ENCODE data around the gene PHYH. TPM values are rescaled to one million over a fixed set of nuclear protein-coding genes. Genes with fewer than 3 reads are reported as not detected.
A peak's percentile ranks its signal among the peaks of the same experiment; 100 is the strongest.
"Not testable (repeated sequence)": the region's sequence is repeated elsewhere in the genome, so short reads cannot be mapped to it uniquely, and the experiment has no call there.

PHYH gene
- total RNA-seq = 177 TPM
- long read RNA-seq, transcript PHYH-201 (9 exons, 1,577 nt) = major isoform, 379 of 450 reads
- long read RNA-seq, partial matches to known transcripts = 13 of 450 reads
- long read RNA-seq, other reads (novel, unspliced or antisense) = 57 of 450 reads

- intact Hi-C loops (cut with micrococcal nuclease) = loop anchor here (5.0 kb wide), 1 partner anchor 137 kb away; the partner anchor contains the start of gene MCM10
- peak; percentile 96 for DNase-seq
These were observed at the start of gene PHYH for GRCh38 chr10:13299437-13300287. Gene PHYH (minus strand): TSS chr10:13300064. CDS start chr10:13300042, 22 bp downstream.

GRCh38 chr10:13348216-13349017, 48.6 kb upstream of the PHYH start, which contains the start of gene SEPHS1:
Gene SEPHS1 (minus strand): TSS chr10:13348293. CDS start chr10:13344950, 3,343 bp downstream.
- intact Hi-C loops (cut with micrococcal nuclease) = no loop called here
- DNase-seq (peak; percentile 84), ATAC-seq (peak; percentile 81)

More at GRCh38 chr10:13299437-13300287, at the start of gene PHYH:
- peak; percentile 94 for ATAC-seq

- intact Hi-C loops (cut with micrococcal nuclease) = no loop called here
- peak; percentile 79 for ATAC-seq
- peak; percentile 91 for DNase-seq
These were observed 47.8 kb upstream of the PHYH start for GRCh38 chr10:13347500-13348156.

- peak; percentile 30 for ATAC-seq
- intact Hi-C loops (cut with micrococcal nuclease) = no loop called here
- DNase-seq = peak; percentile 55
These were observed 47.2 kb upstream of the PHYH start for GRCh38 chr10:13347043-13347499.

GRCh38 chr10:13346283-13347042, 46.6 kb upstream of the PHYH start:
- ATAC-seq = no peak
- no peak for DNase-seq
- intact Hi-C loops (cut with micrococcal nuclease) = no loop called here

GRCh38 chr10:13340626-13341376, 40.9 kb upstream of the PHYH start:
- DNase-seq (no peak), ATAC-seq (peak; percentile 15)
- intact Hi-C loops (cut with micrococcal nuclease) = no loop called here

- intact Hi-C loops (cut with micrococcal nuclease) = no loop called here
- peak; percentile 53 for ATAC-seq
- no peak for DNase-seq
These were observed 40.2 kb upstream of the PHYH start for GRCh38 chr10:13340068-13340467.

GRCh38 chr10:13338390-13339110, 38.7 kb upstream of the PHYH start:
- ATAC-seq (peak; percentile 70), DNase-seq (no peak)
- intact Hi-C loops (cut with micrococcal nuclease) = no loop called here

- ATAC-seq = no peak
- intact Hi-C loops (cut with micrococcal nuclease) = no loop called here
- no peak for DNase-seq
These were observed 37.9 kb upstream of the PHYH start for GRCh38 chr10:13337827-13338196.

GRCh38 chr10:13337128-13337826, 37.4 kb upstream of the PHYH start:
- DNase-seq (no peak), ATAC-seq (no peak)
- intact Hi-C loops (cut with micrococcal nuclease) = no loop called here

GRCh38 chr10:13335881-13336280, 36.0 kb upstream of the PHYH start:
- DNase-seq (no peak), ATAC-seq (no peak)
- intact Hi-C loops (cut with micrococcal nuclease) = no loop called here

- intact Hi-C loops (cut with micrococcal nuclease) = no loop called here
- no peak for ATAC-seq
These were observed 34.7 kb upstream of the PHYH start for GRCh38 chr10:13334556-13334955.

GRCh38 chr10:13331646-13332045, 31.8 kb upstream of the PHYH start:
- intact Hi-C loops (cut with micrococcal nuclease) = no loop called here
- DNase-seq = no peak
- ATAC-seq = no peak

More at GRCh38 chr10:13334556-13334955, 34.7 kb upstream of the PHYH start:
- DNase-seq = no peak

GRCh38 chr10:13330980-13331379, 31.1 kb upstream of the PHYH start:
- ATAC-seq; DNase-seq; intact Hi-C loops (cut with micrococcal nuclease): not testable (repeated sequence)

- intact Hi-C loops (cut with micrococcal nuclease) = no loop called here
- DNase-seq (no peak), ATAC-seq (no peak)
These were observed 29.7 kb upstream of the PHYH start for GRCh38 chr10:13329565-13329964.

GRCh38 chr10:13328613-13329012, 28.7 kb upstream of the PHYH start:
- DNase-seq = no peak
- ATAC-seq = no peak
- intact Hi-C loops (cut with micrococcal nuclease) = no loop called here

GRCh38 chr10:13328126-13328525, 28.3 kb upstream of the PHYH start:
- intact Hi-C loops (cut with micrococcal nuclease) = no loop called here
- DNase-seq (no peak), ATAC-seq (no peak)

All from left ventricle myocardium superior (tissue), 1 donor.